Measurements from ENCODE around the gene VIT. TPM values are rescaled to one million over a fixed set of nuclear protein-coding genes. Genes with fewer than 3 reads are reported as not detected.
"Not testable (repeated sequence)": the region's sequence is repeated elsewhere in the genome, so short reads cannot be mapped to it uniquely, and the experiment has no call there.

Gene VIT
- total and polyA plus RNA-seq, 7 donors, result 1.2 to 8.5 (median 4.5) TPM

DNA sequence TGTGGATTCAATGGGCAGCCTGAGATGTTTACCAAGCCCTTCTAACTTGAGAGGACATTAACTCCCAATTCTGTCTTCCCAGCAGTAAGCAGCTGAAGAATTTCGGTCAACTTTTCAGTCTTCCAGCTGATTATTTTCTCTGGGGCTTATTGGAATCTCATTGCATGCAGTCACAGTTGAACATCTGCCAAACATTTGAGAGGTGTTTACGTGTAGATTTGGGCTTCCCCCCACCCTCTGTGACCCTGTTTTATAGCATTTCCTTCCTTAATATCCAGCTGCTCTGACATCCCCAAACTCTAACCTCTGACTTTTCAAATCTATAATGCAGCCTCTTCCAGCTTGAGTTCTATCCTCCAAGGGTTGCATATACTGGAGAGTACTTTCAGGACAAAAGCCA, 16.5 kb upstream of the VIT start:
- intact Hi-C loops (cut with DNase I), result no loop called here
- peaks cover 0 to 2% (median 0%) of the 10 kb centered on the region in 3 donors for H3K27me3 ChIP-seq (ENCODE audit: insufficient read depth in 3 of 3, low read length in 2 of 3)
- H3K4me3 ChIP-seq, result no peak overlapping the region
- 7 to 12% (median 8%) methylated on average over 2 of the region's 2 CpGs for WGBS, 3 donors
- DNase-seq (no peak), ATAC-seq (no peak)
- H3K9me3 ChIP-seq, result peaks cover 9% of the 10 kb centered on the region
- TF ChIP-seq, protein P1, sequence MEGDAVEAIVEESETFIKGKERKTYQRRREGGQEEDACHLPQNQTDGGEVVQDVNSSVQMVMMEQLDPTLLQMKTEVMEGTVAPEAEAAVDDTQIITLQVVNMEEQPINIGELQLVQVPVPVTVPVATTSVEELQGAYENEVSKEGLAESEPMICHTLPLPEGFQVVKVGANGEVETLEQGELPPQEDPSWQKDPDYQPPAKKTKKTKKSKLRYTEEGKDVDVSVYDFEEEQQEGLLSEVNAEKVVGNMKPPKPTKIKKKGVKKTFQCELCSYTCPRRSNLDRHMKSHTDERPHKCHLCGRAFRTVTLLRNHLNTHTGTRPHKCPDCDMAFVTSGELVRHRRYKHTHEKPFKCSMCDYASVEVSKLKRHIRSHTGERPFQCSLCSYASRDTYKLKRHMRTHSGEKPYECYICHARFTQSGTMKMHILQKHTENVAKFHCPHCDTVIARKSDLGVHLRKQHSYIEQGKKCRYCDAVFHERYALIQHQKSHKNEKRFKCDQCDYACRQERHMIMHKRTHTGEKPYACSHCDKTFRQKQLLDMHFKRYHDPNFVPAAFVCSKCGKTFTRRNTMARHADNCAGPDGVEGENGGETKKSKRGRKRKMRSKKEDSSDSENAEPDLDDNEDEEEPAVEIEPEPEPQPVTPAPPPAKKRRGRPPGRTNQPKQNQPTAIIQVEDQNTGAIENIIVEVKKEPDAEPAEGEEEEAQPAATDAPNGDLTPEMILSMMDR (IDR thresholded peaks at IDR 0.05), result no peak
- no peaks in the 10 kb centered on the region for H3K4me1 ChIP-seq
- H3K36me3 ChIP-seq (ENCODE audit: insufficient read depth in 1 of 2, low read depth in 1 of 2), result no peaks in the 10 kb centered on the region
- no peak overlapping the region for H3K27ac ChIP-seq

DNA sequence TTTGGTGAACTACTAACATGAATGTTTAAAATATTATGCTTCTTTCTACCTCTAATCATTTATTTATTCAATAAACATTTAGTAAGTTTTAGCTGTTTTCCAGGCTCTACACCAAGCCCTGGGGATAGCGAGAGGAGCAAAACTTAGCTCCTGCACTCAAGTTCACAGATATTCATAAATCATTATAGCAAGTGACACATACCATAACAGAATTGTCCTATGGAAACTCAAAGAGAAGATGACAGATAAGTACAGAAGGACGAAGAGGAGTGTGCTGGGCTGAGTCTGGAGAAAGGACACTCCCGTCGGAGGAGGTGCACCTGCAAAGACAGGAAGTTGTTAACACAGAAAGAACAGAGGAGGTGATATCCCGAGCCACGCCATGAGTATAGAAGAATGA, 13.9 kb upstream of the VIT start:
- WGBS, 3 donors, result 66 to 79% (median 77%) methylated on average over 6 of the region's 6 CpGs
- Histone ChIP-seq H3K9me3 (peaks cover 9% of the 10 kb centered on the region), H3K27ac (no peak overlapping the region), H3K36me3 (ENCODE audit: insufficient read depth in 1 of 2, low read depth in 1 of 2) (no peaks in the 10 kb centered on the region), H3K4me1 (no peaks in the 10 kb centered on the region), H3K27me3 (ENCODE audit: insufficient read depth in 3 of 3, low read length in 2 of 3) (peaks cover 0 to 2% (median 0%) of the 10 kb centered on the region in 3 donors), H3K4me3 (no peak overlapping the region)
- DNase-seq, result no peak
- intact Hi-C loops (cut with DNase I), result no loop called here
- TF ChIP-seq, protein P1 (IDR thresholded peaks at IDR 0.05), result no peak
- no peak for ATAC-seq

DNA sequence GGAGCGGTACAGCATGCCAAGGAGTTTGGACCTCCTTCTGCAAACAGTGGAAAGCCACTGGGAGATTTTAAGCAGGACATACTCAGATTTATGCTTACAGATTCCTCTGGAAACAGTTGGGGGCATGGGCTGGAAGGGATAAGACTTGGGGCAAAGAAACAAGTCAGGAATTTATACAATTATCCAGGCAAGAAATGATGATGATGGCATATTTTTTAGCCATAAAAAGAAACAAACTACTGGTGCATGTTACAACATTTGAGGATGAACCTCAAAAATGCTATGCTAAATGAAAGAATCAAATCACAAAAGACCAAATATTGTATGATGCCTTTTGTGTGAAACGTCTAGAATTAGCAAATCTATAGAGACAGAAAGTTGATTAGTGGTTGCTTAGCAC, 13.5 kb upstream of the VIT start:
- WGBS, 3 donors, result 35 to 57% (median 46%) methylated on average over 2 of the region's 2 CpGs
- Histone ChIP-seq H3K4me3 (no peak overlapping the region), H3K27me3 (ENCODE audit: insufficient read depth in 3 of 3, low read length in 2 of 3) (peaks cover 0 to 2% (median 0%) of the 10 kb centered on the region in 3 donors), H3K4me1 (no peaks in the 10 kb centered on the region), H3K9me3 (peaks cover 9% of the 10 kb centered on the region), H3K27ac (no peak overlapping the region), H3K36me3 (ENCODE audit: insufficient read depth in 1 of 2, low read depth in 1 of 2) (no peaks in the 10 kb centered on the region)
- ATAC-seq, result no peak
- intact Hi-C loops (cut with DNase I), result no loop called here
- no peak for DNase-seq
- TF ChIP-seq, protein P1 (IDR thresholded peaks at IDR 0.05), result no peak

DNA sequence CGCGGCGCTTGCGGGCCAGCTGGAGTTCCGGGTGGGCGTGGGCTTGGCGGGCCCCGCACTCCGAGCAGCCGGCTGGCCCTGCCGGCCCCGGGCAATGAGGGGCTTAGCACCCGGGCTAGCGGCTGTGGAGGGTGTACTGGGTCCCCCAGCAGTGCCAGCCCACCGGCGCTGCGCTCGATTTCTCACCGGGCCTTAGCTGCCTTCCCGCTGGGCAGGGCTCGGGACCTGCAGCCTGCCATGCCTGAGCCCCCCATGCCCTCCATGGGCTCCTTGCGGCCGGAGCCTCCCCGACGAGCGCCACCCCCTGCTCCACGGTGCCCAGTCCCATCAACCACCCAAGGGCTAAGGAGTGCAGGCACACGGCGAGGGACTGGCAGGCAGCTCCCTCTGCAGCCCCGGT, 8.2 kb upstream of the VIT start:
- WGBS, 3 donors, result 97 to 98% (median 98%) methylated on average over 11 to 30 of the region's 30 CpGs
- not testable (repeated sequence) for H3K27ac ChIP-seq

DNA sequence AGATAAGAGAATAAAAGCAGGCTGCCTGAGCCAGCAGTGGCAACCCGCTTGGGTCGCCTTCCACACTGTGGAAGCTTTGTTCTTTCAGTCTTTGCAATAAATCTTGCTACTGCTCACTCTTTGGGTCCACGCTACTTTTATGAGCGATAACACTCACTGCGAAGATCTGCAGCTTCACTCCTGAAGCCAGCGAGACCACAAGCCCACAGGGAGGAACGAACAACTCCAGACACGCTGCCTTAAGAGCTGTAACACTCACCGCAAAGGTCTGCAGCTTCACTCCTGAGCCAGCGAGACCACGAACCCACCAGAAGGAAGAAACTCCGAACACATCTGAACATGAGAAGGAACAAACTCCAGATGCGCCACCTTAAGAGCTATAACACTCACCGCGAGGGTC, 7.5 kb upstream of the VIT start:
- intact Hi-C loops (cut with DNase I); H3K9me3 ChIP-seq; ATAC-seq; H3K4me3 ChIP-seq; H3K4me1 ChIP-seq; DNase-seq; H3K27me3 ChIP-seq (ENCODE audit: insufficient read depth in 3 of 3, low read length in 2 of 3); H3K36me3 ChIP-seq (ENCODE audit: insufficient read depth in 1 of 2, low read depth in 1 of 2); H3K27ac ChIP-seq: not testable (repeated sequence)
- 94 to 97% (median 96%) methylated on average over 15 of the region's 15 CpGs for WGBS, 3 donors

More for the DNA sequence above, 8.2 kb upstream of the VIT start:
- H3K4me3 ChIP-seq; DNase-seq; H3K36me3 ChIP-seq (ENCODE audit: insufficient read depth in 1 of 2, low read depth in 1 of 2); H3K9me3 ChIP-seq; H3K4me1 ChIP-seq; intact Hi-C loops (cut with DNase I); H3K27me3 ChIP-seq (ENCODE audit: insufficient read depth in 3 of 3, low read length in 2 of 3); ATAC-seq: not testable (repeated sequence)

DNA sequence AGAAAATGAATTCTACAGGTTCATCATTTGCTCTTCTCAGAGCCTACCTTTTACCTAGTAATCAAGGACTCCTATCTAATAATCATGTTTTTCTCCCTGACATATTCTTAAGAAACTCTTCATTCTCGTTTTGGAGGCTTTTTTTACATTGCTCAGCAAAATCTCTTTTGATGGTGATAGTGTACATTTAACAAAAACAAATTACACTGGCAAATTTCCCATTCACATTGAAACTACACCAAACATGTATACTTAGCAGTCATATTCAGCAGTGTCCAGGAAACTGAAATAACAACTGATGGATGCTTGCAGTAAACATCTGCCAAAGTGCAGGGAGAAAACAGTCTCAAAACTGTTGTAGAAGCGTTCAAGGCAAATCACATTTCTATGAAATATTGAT, 4.4 kb upstream of the VIT start:
- no peaks in the 10 kb centered on the region for H3K36me3 ChIP-seq (ENCODE audit: insufficient read depth in 1 of 2, low read depth in 1 of 2)
- no peaks in the 10 kb centered on the region for H3K27me3 ChIP-seq (ENCODE audit: insufficient read depth in 3 of 3, low read length in 2 of 3)
- no peaks in the 10 kb centered on the region for H3K4me1 ChIP-seq
- intact Hi-C loops (cut with DNase I), result no loop called here
- H3K27ac ChIP-seq, result no peak overlapping the region
- WGBS, 3 donors, result 45 to 49% (median 48%) methylated on average over 2 of the region's 2 CpGs
- H3K9me3 ChIP-seq, result no peaks in the 10 kb centered on the region
- H3K4me3 ChIP-seq, result no peak overlapping the region
- no peak for DNase-seq
- TF ChIP-seq, protein P1 (IDR thresholded peaks at IDR 0.05), result no peak
- ATAC-seq, result no peak
